GM23338 (cell line): Measurements from ENCODE around the gene MOSMO. TPM values are rescaled to one million over a fixed set of nuclear protein-coding genes. Genes with fewer than 3 reads are reported as not detected.

Source experiments
- ATAC-seq: fragments of 200-7000 bp; cut with Tn5 transposase; 3 replicates; pipeline ENCODE4 v1.9.1; 2020
- DNase-seq: peaks from one replicate; pipeline ENCODE4 v3.0.0-alpha.2; 2015; ENCODE audit warnings: low spot score
- H2AFZ ChIP-seq: fragments of 200-600 bp; sonication (generic); 2 replicates; pipeline ENCODE4 v1.8.0; 2016; ENCODE audit warnings: antibody characterized with exemption, mild to moderate bottlenecking, moderate library complexity
- H3F3A ChIP-seq: fragments of 200-600 bp; sonication (generic); replicated peaks from 2 replicates; pipeline ENCODE4 v1.8.0; 2017; ENCODE audit warnings: antibody characterized with exemption, mixed run types, low read depth
- H3K27ac ChIP-seq: fragments of 200-600 bp; sonication (generic); 2 replicates; pipeline ENCODE4 v1.6.1; 2016; ENCODE audit warnings: low read depth
- H3K27me3 ChIP-seq: fragments of 200-600 bp; sonication (generic); 2 replicates; pipeline ENCODE4 v1.8.0; 2016; ENCODE audit warnings: mild to moderate bottlenecking, mixed run types, moderate library complexity; ENCODE audit not compliant: insufficient read depth
- H3K36me3 ChIP-seq: fragments of 200-600 bp; sonication (generic); 2 replicates; pipeline ENCODE4 v1.8.0; 2016; ENCODE audit warnings: mild to moderate bottlenecking; ENCODE audit not compliant: insufficient read depth
- H3K4me1 ChIP-seq: fragments of 200-600 bp; sonication (generic); 2 replicates; pipeline ENCODE4 v1.8.0; 2016; ENCODE audit warnings: mild to moderate bottlenecking, moderate library complexity; ENCODE audit not compliant: insufficient read depth
- H3K4me2 ChIP-seq: fragments of 200-600 bp; sonication (generic); 2 replicates; pipeline ENCODE4 v1.7.1; 2017; ENCODE audit warnings: mixed run types
- H3K4me3 ChIP-seq: fragments of 200-600 bp; sonication (generic); 2 replicates; pipeline ENCODE4 v1.6.1; 2016; ENCODE audit warnings: mixed run types
- H3K79me2 ChIP-seq: fragments of 200-600 bp; sonication (generic); replicated peaks from 2 replicates; pipeline ENCODE4 v1.8.0; 2017; ENCODE audit warnings: mild to moderate bottlenecking; ENCODE audit not compliant: insufficient read depth
- H3K9me2 ChIP-seq: fragments of 200-600 bp; sonication (generic); 2 replicates; pipeline ENCODE4 v1.8.0; 2017; ENCODE audit not compliant: insufficient read depth
- H4K20me1 ChIP-seq: fragments of 200-600 bp; sonication (generic); replicated peaks from 2 replicates; pipeline ENCODE4 v1.8.0; 2017; ENCODE audit warnings: mild to moderate bottlenecking; ENCODE audit not compliant: insufficient read depth
- H3K27ac Mint-ChIP-seq: 2 replicates; pipeline ENCODE4 v1.8.0; 2020; ENCODE audit warnings: inconsistent platforms, mild to moderate bottlenecking, moderate library complexity, mixed read lengths
- H3K27me3 Mint-ChIP-seq: 3 replicates; pipeline ENCODE4 v1.8.0; 2022; ENCODE audit warnings: low read depth, mild to moderate bottlenecking, moderate library complexity, mixed read lengths, inconsistent platforms; ENCODE audit not compliant: insufficient read depth, poor library complexity
- H3K36me3 Mint-ChIP-seq: 3 replicates; pipeline ENCODE4 v1.8.0; 2021; ENCODE audit warnings: low read depth, mild to moderate bottlenecking, inconsistent platforms, moderate library complexity, mixed read lengths
- H3K4me1 Mint-ChIP-seq: 3 replicates; pipeline ENCODE4 v1.8.0; 2020; ENCODE audit warnings: mild to moderate bottlenecking, inconsistent platforms, mixed read lengths
- H3K4me3 Mint-ChIP-seq: 3 replicates; pipeline ENCODE4 v1.8.0; 2021; ENCODE audit warnings: moderate library complexity, mild to moderate bottlenecking, inconsistent platforms, mixed read lengths
- H3K9me3 Mint-ChIP-seq: 3 replicates; pipeline ENCODE4 v1.8.0; 2020; ENCODE audit warnings: moderate library complexity, mild to moderate bottlenecking, inconsistent platforms, mixed read lengths
- JUNB ChIP-seq: IDR thresholded peaks from one replicate; pipeline ENCODE4 v1.6.1; 2016; ENCODE audit warnings: antibody characterized with exemption; ENCODE audit not compliant: unreplicated experiment
- NANOG ChIP-seq: IDR thresholded peaks from 2 replicates; pipeline ENCODE4 v1.6.1; 2016; ENCODE audit warnings: antibody characterized with exemption, borderline replicate concordance
- POLR2AphosphoS5 ChIP-seq: IDR thresholded peaks from 2 replicates; pipeline ENCODE4 v1.6.1; 2016; ENCODE audit warnings: antibody characterized with exemption, low read depth
- STAT1 ChIP-seq: IDR thresholded peaks from one replicate; pipeline ENCODE4 v1.6.1; 2016; ENCODE audit warnings: antibody characterized with exemption; ENCODE audit not compliant: unreplicated experiment
- ZNF114 ChIP-seq: fragments of 250-450 bp; sonication (Bioruptor Pico); IDR thresholded peaks from 2 replicates; pipeline ENCODE4 v1.5.0; 2020; ENCODE audit warnings: mild to moderate bottlenecking, moderate library complexity
- ZNF331 ChIP-seq: fragments of 250-450 bp; sonication (Bioruptor Pico); IDR thresholded peaks from 2 replicates; pipeline ENCODE4 v1.5.0; 2020; ENCODE audit warnings: low read depth, mild to moderate bottlenecking, moderate library complexity
- polyA plus RNA-seq: library from polyadenylated mRNA; unstranded; fragments of >200 nt; fragmentation: Nextera tagmentation; extraction: Ambion mirVana; gene quantifications from 2 replicates; pipeline ENCODE4 v1.2.1, GENCODE V29; 2016
- total RNA-seq: library from RNA; depleted of rRNA; stranded (reverse); fragments of >200 nt; shearing (Covaris generic); gene quantifications from 2 replicates; pipeline ENCODE4 v1.2.3, GENCODE V29; 2014
- TF ChIP-seq, protein P1 (sequence below), 2 experiments: fragments of 200-600 bp in 1 of 2; sonication (generic) in 1 of 2; conservative IDR thresholded peaks; 2 replicates each; pipeline versions ENCODE4 v1.5.1 to v1.6.1; 2016 to 2017; ENCODE audit warnings: antibody characterized with exemption in 2 of 2, low read depth in 2 of 2, mild to moderate bottlenecking in 2 of 2, moderate library complexity in 1 of 2
- TF ChIP-seq, protein P2 (sequence below): IDR thresholded peaks from one replicate; pipeline ENCODE4 v1.6.1; 2018; ENCODE audit warnings: antibody characterized with exemption; ENCODE audit not compliant: unreplicated experiment
- TF ChIP-seq, protein P3 (sequence below): IDR thresholded peaks from 2 replicates; pipeline ENCODE4 v1.6.1; 2016; ENCODE audit warnings: antibody characterized with exemption
- TF ChIP-seq, protein P4 (sequence below): fragments of 250-450 bp; sonication (Bioruptor Pico); IDR thresholded peaks from 2 replicates; pipeline ENCODE4 v1.5.0; 2020; ENCODE audit warnings: mild to moderate bottlenecking, moderate library complexity

The MOSMO gene
- total and polyA plus RNA-seq, 2 experiments from 2014 or later, result 8.7 to 19.2 TPM

DNA sequence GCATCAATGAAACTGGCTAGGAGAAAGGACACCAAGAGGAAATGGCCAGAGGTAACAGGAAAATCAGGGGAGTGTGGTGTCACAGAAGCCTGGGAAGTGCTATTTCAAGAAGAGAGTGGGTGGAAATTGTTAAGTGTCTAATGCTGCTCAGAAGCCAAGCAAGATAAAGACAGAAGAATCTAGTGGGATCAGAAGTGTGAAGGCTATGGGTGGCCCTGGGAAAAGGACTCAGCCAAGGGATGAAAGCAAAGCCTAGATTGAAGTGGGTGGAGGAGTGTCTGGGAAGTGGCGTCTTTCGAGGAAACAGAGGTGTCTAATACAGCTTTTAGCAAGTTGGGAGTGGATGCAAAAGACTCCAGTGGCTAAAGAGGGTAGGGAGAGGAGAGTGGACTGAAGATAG lies 20.4 kb upstream of the MOSMO start (continued):
- no peak for TF ChIP-seq NANOG
- TF ChIP-seq, protein P1, sequence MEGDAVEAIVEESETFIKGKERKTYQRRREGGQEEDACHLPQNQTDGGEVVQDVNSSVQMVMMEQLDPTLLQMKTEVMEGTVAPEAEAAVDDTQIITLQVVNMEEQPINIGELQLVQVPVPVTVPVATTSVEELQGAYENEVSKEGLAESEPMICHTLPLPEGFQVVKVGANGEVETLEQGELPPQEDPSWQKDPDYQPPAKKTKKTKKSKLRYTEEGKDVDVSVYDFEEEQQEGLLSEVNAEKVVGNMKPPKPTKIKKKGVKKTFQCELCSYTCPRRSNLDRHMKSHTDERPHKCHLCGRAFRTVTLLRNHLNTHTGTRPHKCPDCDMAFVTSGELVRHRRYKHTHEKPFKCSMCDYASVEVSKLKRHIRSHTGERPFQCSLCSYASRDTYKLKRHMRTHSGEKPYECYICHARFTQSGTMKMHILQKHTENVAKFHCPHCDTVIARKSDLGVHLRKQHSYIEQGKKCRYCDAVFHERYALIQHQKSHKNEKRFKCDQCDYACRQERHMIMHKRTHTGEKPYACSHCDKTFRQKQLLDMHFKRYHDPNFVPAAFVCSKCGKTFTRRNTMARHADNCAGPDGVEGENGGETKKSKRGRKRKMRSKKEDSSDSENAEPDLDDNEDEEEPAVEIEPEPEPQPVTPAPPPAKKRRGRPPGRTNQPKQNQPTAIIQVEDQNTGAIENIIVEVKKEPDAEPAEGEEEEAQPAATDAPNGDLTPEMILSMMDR (conservative IDR thresholded peaks at IDR 0.05; ENCODE audit: low read depth in 2 of 2), result no peak
- TF ChIP-seq JUNB, result no peak
- TF ChIP-seq, protein P2, sequence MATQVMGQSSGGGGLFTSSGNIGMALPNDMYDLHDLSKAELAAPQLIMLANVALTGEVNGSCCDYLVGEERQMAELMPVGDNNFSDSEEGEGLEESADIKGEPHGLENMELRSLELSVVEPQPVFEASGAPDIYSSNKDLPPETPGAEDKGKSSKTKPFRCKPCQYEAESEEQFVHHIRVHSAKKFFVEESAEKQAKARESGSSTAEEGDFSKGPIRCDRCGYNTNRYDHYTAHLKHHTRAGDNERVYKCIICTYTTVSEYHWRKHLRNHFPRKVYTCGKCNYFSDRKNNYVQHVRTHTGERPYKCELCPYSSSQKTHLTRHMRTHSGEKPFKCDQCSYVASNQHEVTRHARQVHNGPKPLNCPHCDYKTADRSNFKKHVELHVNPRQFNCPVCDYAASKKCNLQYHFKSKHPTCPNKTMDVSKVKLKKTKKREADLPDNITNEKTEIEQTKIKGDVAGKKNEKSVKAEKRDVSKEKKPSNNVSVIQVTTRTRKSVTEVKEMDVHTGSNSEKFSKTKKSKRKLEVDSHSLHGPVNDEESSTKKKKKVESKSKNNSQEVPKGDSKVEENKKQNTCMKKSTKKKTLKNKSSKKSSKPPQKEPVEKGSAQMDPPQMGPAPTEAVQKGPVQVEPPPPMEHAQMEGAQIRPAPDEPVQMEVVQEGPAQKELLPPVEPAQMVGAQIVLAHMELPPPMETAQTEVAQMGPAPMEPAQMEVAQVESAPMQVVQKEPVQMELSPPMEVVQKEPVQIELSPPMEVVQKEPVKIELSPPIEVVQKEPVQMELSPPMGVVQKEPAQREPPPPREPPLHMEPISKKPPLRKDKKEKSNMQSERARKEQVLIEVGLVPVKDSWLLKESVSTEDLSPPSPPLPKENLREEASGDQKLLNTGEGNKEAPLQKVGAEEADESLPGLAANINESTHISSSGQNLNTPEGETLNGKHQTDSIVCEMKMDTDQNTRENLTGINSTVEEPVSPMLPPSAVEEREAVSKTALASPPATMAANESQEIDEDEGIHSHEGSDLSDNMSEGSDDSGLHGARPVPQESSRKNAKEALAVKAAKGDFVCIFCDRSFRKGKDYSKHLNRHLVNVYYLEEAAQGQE, result no peak
- TF ChIP-seq STAT1, result no peak
- TF ChIP-seq ZNF114 (CRISPR knock-in tag), result no peak
- TF ChIP-seq ZNF331 (CRISPR knock-in tag), result no peak
- TF ChIP-seq, protein P3, sequence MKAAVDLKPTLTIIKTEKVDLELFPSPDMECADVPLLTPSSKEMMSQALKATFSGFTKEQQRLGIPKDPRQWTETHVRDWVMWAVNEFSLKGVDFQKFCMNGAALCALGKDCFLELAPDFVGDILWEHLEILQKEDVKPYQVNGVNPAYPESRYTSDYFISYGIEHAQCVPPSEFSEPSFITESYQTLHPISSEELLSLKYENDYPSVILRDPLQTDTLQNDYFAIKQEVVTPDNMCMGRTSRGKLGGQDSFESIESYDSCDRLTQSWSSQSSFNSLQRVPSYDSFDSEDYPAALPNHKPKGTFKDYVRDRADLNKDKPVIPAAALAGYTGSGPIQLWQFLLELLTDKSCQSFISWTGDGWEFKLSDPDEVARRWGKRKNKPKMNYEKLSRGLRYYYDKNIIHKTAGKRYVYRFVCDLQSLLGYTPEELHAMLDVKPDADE, result no peak
- TF ChIP-seq POLR2AphosphoS5, result no peak

DNA sequence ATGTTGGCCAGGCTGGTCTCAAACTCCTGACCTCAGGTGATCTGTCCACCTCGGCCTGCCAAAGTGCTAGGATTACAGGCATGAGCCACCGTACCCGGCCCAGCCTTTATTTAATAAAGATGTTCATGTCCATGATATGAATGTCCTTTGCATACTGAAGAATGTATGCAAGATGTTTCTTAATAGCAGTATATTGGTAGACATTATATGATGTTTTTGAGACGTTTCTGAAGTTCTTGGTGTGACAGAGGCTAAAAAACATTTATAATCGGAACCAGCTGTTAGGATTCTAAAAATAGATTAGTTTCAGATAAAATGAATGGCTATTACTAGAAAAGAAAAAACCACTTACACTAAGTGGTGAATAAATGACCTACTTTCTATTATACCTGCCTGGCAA lies 18.8 kb upstream of the MOSMO start:
- H3K4me1 Mint-ChIP-seq, result peaks cover 12% of the 10 kb centered on the region
- H4K20me1 ChIP-seq, result 0 out of 2 replicates have a peak, but pooled peaks cover 4% of the 10 kb centered on the region
- peaks cover 5% of the 10 kb centered on the region for H3K27me3 Mint-ChIP-seq
- no peaks in the 10 kb centered on the region for H3K79me2 ChIP-seq
- no peak for ATAC-seq
- H3K36me3 ChIP-seq, result peaks cover 8% of the 10 kb centered on the region; the same call in 1 of the 2 replicates
- H3K4me2 ChIP-seq, result no peak overlapping the region
- no peak overlapping the region for H3K4me3 ChIP-seq
- DNase-seq, result no peak
- no peaks in the 10 kb centered on the region for H3K27me3 ChIP-seq
- H3K4me3 Mint-ChIP-seq, result no peak overlapping the region
- H3F3A ChIP-seq, result no peaks in the 10 kb centered on the region
- H3K27ac Mint-ChIP-seq, result no peak overlapping the region
- peaks cover 8% of the 10 kb centered on the region for H3K4me1 ChIP-seq
- no peak overlapping the region for H3K27ac ChIP-seq
- no peak overlapping the region for H2AFZ ChIP-seq
- H3K9me2 ChIP-seq, result no peaks in the 10 kb centered on the region
- no peaks in the 10 kb centered on the region for H3K9me3 Mint-ChIP-seq
- H3K36me3 Mint-ChIP-seq, result peaks cover 4% of the 10 kb centered on the region; the same call in 2 of the 3 replicates
- TF ChIP-seq, protein P1 (conservative IDR thresholded peaks at IDR 0.05; ENCODE audit: low read depth in 2 of 2), result no peak
- TF ChIP-seq POLR2AphosphoS5, result no peak
- no peak for TF ChIP-seq JUNB
- TF ChIP-seq ZNF331 (CRISPR knock-in tag), result no peak
- TF ChIP-seq, protein P4, sequence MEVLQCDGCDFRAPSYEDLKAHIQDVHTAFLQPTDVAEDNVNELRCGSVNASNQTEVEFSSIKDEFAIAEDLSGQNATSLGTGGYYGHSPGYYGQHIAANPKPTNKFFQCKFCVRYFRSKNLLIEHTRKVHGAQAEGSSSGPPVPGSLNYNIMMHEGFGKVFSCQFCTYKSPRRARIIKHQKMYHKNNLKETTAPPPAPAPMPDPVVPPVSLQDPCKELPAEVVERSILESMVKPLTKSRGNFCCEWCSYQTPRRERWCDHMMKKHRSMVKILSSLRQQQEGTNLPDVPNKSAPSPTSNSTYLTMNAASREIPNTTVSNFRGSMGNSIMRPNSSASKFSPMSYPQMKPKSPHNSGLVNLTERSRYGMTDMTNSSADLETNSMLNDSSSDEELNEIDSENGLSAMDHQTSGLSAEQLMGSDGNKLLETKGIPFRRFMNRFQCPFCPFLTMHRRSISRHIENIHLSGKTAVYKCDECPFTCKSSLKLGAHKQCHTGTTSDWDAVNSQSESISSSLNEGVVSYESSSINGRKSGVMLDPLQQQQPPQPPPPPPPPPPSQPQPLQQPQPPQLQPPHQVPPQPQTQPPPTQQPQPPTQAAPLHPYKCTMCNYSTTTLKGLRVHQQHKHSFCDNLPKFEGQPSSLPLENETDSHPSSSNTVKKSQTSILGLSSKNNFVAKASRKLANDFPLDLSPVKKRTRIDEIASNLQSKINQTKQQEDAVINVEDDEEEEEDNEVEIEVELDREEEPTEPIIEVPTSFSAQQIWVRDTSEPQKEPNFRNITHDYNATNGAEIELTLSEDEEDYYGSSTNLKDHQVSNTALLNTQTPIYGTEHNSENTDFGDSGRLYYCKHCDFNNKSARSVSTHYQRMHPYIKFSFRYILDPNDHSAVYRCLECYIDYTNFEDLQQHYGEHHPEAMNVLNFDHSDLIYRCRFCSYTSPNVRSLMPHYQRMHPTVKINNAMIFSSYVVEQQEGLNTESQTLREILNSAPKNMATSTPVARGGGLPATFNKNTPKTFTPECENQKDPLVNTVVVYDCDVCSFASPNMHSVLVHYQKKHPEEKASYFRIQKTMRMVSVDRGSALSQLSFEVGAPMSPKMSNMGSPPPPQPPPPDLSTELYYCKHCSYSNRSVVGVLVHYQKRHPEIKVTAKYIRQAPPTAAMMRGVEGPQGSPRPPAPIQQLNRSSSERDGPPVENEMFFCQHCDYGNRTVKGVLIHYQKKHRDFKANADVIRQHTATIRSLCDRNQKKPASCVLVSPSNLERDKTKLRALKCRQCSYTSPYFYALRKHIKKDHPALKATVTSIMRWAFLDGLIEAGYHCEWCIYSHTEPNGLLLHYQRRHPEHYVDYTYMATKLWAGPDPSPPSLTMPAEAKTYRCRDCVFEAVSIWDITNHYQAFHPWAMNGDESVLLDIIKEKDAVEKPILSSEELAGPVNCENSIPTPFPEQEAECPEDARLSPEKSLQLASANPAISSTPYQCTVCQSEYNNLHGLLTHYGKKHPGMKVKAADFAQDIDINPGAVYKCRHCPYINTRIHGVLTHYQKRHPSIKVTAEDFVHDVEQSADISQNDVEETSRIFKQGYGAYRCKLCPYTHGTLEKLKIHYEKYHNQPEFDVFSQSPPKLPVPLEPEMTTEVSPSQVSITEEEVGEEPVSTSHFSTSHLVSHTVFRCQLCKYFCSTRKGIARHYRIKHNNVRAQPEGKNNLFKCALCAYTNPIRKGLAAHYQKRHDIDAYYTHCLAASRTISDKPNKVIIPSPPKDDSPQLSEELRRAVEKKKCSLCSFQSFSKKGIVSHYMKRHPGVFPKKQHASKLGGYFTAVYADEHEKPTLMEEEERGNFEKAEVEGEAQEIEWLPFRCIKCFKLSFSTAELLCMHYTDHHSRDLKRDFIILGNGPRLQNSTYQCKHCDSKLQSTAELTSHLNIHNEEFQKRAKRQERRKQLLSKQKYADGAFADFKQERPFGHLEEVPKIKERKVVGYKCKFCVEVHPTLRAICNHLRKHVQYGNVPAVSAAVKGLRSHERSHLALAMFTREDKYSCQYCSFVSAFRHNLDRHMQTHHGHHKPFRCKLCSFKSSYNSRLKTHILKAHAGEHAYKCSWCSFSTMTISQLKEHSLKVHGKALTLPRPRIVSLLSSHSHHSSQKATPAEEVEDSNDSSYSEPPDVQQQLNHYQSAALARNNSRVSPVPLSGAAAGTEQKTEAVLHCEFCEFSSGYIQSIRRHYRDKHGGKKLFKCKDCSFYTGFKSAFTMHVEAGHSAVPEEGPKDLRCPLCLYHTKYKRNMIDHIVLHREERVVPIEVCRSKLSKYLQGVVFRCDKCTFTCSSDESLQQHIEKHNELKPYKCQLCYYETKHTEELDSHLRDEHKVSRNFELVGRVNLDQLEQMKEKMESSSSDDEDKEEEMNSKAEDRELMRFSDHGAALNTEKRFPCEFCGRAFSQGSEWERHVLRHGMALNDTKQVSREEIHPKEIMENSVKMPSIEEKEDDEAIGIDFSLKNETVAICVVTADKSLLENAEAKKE (CRISPR knock-in tag), result no peak
